PC-3 (cell line): Measurements from ENCODE around the gene MED13L. TPM values are rescaled to one million over a fixed set of nuclear protein-coding genes. Genes with fewer than 3 reads are reported as not detected.

Source experiments
- ATAC-seq: fragments of 200-7000 bp; cut with Tn5 transposase; 2 replicates; pipeline ENCODE4 v1.9.1; 2020; ENCODE audit warnings: mild to moderate bottlenecking, moderate library complexity
- BruUV-seq: library from RNA; stranded (reverse); fragments of 400-500 nt; replicated peaks from 2 replicates; lab custom pipeline; 2021; lab: Mats Ljungman, UMichigan
- CTCF ChIA-PET: fragments of 300-600 bp; sonication (Branson Sonifier 250); formaldehyde crosslinking; loops from one replicate; lab custom pipeline; 2022; ENCODE audit warnings: antibody characterized with exemption; lab: Charles Lee
- POLR2A ChIA-PET: fragments of 300-600 bp; sonication (Branson Sonifier 250); formaldehyde crosslinking; loops from one replicate; lab custom pipeline; 2022; ENCODE audit warnings: antibody characterized with exemption; ENCODE audit not compliant: unreplicated experiment; lab: Charles Lee
- DNase-seq: peaks from one replicate; pipeline ENCODE4 v3.0.0-alpha.2; 2015
- H2AFZ ChIP-seq: fragments of 300-600 bp; sonication (generic); 2 replicates; pipeline ENCODE4 v1.6.0; 2016; ENCODE audit warnings: antibody characterized with exemption, low read length
- H3F3A ChIP-seq: fragments of 300-600 bp; sonication (generic); one replicate; pipeline ENCODE4 v1.6.0; 2017; ENCODE audit warnings: antibody characterized with exemption, low read length, control low read depth, mild to moderate bottlenecking; ENCODE audit not compliant: unreplicated experiment
- H3K27ac ChIP-seq: fragments of 300-600 bp; sonication (generic); 2 replicates; pipeline ENCODE4 v1.5.1; 2016; ENCODE audit warnings: mild to moderate bottlenecking, low read length
- H3K27me3 ChIP-seq: fragments of 300-600 bp; sonication (generic); 2 replicates; pipeline ENCODE4 v1.6.1; 2016; ENCODE audit warnings: low read length, mixed read lengths
- H3K36me3 ChIP-seq: fragments of 300-600 bp; sonication (generic); 2 replicates; pipeline ENCODE4 v1.6.1; 2016; ENCODE audit warnings: low read depth, mixed run types, low read length, mixed read lengths
- H3K4me1 ChIP-seq: fragments of 300-600 bp; sonication (generic); 2 replicates; pipeline ENCODE4 v1.5.1; 2016; ENCODE audit warnings: low read length; ENCODE audit not compliant: insufficient read depth
- H3K4me2 ChIP-seq: fragments of 300-600 bp; sonication (generic); 2 replicates; pipeline ENCODE4 v1.6.0; 2016; ENCODE audit warnings: low read length
- H3K4me3 ChIP-seq: fragments of 300-600 bp; sonication (generic); 2 replicates; pipeline ENCODE4 v1.5.1; 2016; ENCODE audit warnings: mild to moderate bottlenecking, low read length, mixed read lengths
- H3K79me2 ChIP-seq: fragments of 300-600 bp; sonication (generic); 2 replicates; pipeline ENCODE4 v1.6.1; 2017; ENCODE audit warnings: low read length, mixed read lengths
- H3K9ac ChIP-seq: fragments of 300-600 bp; sonication (generic); 2 replicates; pipeline ENCODE4 v1.6.0; 2016; ENCODE audit warnings: mild to moderate bottlenecking, low read length
- H3K9me2 ChIP-seq: fragments of 300-600 bp; sonication (generic); replicated peaks from 2 replicates; pipeline ENCODE4 v1.6.1; 2016; ENCODE audit warnings: mixed run types, low read length, mixed read lengths
- H3K9me3 ChIP-seq: fragments of 300-600 bp; sonication (generic); 2 replicates; pipeline ENCODE4 v1.6.1; 2016; ENCODE audit warnings: low read length, mixed read lengths
- H4K20me1 ChIP-seq: fragments of 300-600 bp; sonication (generic); 2 replicates; pipeline ENCODE4 v1.6.1; 2016; ENCODE audit warnings: low read length, mixed read lengths
- CTCF ChIP-seq: fragments of 300-600 bp; sonication (generic); conservative IDR thresholded peaks from 2 replicates; pipeline ENCODE4 v1.5.1; 2017; ENCODE audit warnings: antibody characterized with exemption, low read depth, mild to moderate bottlenecking, low read length
- EZH2 ChIP-seq: fragments of 300-600 bp; sonication (generic); IDR thresholded peaks from one replicate; pipeline ENCODE4 v1.6.1; 2017; ENCODE audit warnings: antibody characterized with exemption, mild to moderate bottlenecking, low read length; ENCODE audit not compliant: unreplicated experiment
- EZH2phosphoT487 ChIP-seq: fragments of 300-600 bp; sonication (generic); IDR thresholded peaks from 2 replicates; pipeline ENCODE4 v1.6.1; 2018; ENCODE audit warnings: mild to moderate bottlenecking, antibody characterized with exemption, low read length, borderline replicate concordance
- intact Hi-C: fragments of 100-400 bp; cut with micrococcal nuclease; formaldehyde crosslinking; loops from 2 replicates; pipeline ENCODE4 v1.9.0; 2023
- total RNA-seq: library from RNA; depleted of rRNA; stranded (reverse); fragments of >200 nt; gene quantifications from 2 replicates; pipeline ENCODE4 v1.2.3, GENCODE V29; 2014

Gene MED13L
- total RNA-seq, 1 experiment from 2014 or later: 61.2 TPM

- no peaks in the 10 kb centered on the region for H3K36me3 ChIP-seq
- ChIA-PET POLR2A (no interaction called here), CTCF (no interaction called here)
- no peaks in the 10 kb centered on the region for H3K4me1 ChIP-seq
- H3K9ac ChIP-seq: no peak overlapping the region
- no peaks in the 10 kb centered on the region for H3K9me2 ChIP-seq
- no peak overlapping the region for H3K27ac ChIP-seq
- intact Hi-C loops: no loop called here
- H3K4me3 ChIP-seq: no peak overlapping the region
- no peak overlapping the region for H2AFZ ChIP-seq
- TF ChIP-seq EZH2phosphoT487 (no peak), EZH2 (no peak), CTCF (no peak)
- no peaks in the 10 kb centered on the region for H3F3A ChIP-seq
- H3K27me3 ChIP-seq: no peaks in the 10 kb centered on the region
- no peaks in the 10 kb centered on the region for H4K20me1 ChIP-seq
- ATAC-seq: no peak
- no peak overlapping the region for H3K4me2 ChIP-seq
- BruUV-seq: no TSS peak
- 0 out of 2 replicates have a peak, but pooled peaks cover 4% of the 10 kb centered on the region for H3K9me3 ChIP-seq
- no peak for DNase-seq
- H3K79me2 ChIP-seq: no peaks in the 10 kb centered on the region
Observed at GRCh38 chr12:116309343-116309742, 31.9 kb upstream of the MED13L start.

DNA sequence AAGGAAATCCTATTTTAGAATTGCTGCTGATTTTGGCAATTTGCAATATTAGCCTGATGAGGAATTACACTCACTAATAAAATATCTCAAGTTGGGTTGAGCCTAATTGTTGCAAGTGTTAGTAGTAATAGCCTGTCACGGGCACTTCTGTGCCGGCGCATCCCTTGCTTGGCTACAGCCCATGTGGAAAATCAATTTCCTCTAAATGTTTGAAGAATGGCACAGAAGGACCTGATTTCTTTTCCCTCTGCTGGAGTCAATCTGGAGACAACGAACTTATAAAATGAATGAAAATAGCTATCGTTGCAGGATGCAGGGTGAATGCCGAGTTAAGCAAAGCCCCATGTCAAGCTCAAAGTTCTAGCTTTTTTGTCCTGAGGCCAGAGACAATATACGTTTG, 31.2 kb upstream of the MED13L start:
- CTCF ChIA-PET: no interaction called here
- no peak for DNase-seq
- H3K27ac ChIP-seq: no peak overlapping the region
- intact Hi-C loops: no loop called here
- no peak overlapping the region for H3K4me2 ChIP-seq
- BruUV-seq: no TSS peak
- H3F3A ChIP-seq: no peaks in the 10 kb centered on the region
- H3K4me3 ChIP-seq: no peak overlapping the region
- H3K36me3 ChIP-seq: no peaks in the 10 kb centered on the region
- no peak for TF ChIP-seq EZH2
- no peak for TF ChIP-seq CTCF
- TF ChIP-seq EZH2phosphoT487: no peak
- H3K9me2 ChIP-seq: no peaks in the 10 kb centered on the region
- H2AFZ ChIP-seq: no peak overlapping the region
- POLR2A ChIA-PET: no interaction called here
- H3K79me2 ChIP-seq: no peaks in the 10 kb centered on the region
- no peaks in the 10 kb centered on the region for H3K27me3 ChIP-seq
- H4K20me1 ChIP-seq: no peaks in the 10 kb centered on the region
- H3K9me3 ChIP-seq: 0 out of 2 replicates have a peak, but pooled peaks cover 4% of the 10 kb centered on the region
- ATAC-seq: no peak
- H3K9ac ChIP-seq: no peak overlapping the region
- H3K4me1 ChIP-seq: no peaks in the 10 kb centered on the region

DNA sequence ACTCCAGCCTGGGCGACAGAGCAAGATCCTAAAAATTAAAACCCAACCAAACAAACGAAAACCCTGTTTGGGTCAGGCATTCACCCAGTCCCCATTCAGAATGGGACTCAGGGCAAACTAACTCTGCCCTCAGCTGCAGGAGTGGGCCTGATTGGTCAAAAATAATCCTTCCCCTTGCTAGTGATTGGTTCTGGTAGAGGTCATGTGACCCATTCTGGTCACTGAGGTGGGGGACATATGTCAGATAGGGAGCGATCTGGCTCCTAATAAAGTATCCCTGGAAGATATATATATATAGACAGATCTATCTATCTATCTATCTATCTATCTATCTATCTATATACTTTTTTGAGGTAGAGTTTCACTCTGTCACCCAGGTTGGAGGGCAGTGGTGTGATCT, 29.5 kb upstream of the MED13L start:
- no peaks in the 10 kb centered on the region for H3K9me2 ChIP-seq
- H2AFZ ChIP-seq: no peak overlapping the region
- no peak for ATAC-seq
- H3F3A ChIP-seq: no peaks in the 10 kb centered on the region
- 0 out of 2 replicates have a peak, but pooled peaks cover 4% of the 10 kb centered on the region for H3K9me3 ChIP-seq
- BruUV-seq: no TSS peak
- TF ChIP-seq EZH2phosphoT487: no peak
- H3K79me2 ChIP-seq: no peaks in the 10 kb centered on the region
- no peak overlapping the region for H3K27ac ChIP-seq
- H3K36me3 ChIP-seq: no peaks in the 10 kb centered on the region
- H3K4me3 ChIP-seq: no peak overlapping the region
- ChIA-PET POLR2A (no interaction called here), CTCF (no interaction called here)
- H4K20me1 ChIP-seq: no peaks in the 10 kb centered on the region
- H3K4me2 ChIP-seq: no peak overlapping the region
- H3K9ac ChIP-seq: no peak overlapping the region
- no peak for DNase-seq
- intact Hi-C loops: no loop called here
- H3K27me3 ChIP-seq: no peaks in the 10 kb centered on the region
- H3K4me1 ChIP-seq: no peaks in the 10 kb centered on the region
